GM23248 (cell line): ENCODE measurements around the gene CEP131. TPM values are rescaled to one million over a fixed set of nuclear protein-coding genes. Genes with fewer than 3 reads are reported as not detected.

ENCODE experiments used
- DNase-seq: peaks from one replicate; pipeline ENCODE4 v3.0.0-alpha.2; 2015
- H2AFZ ChIP-seq: fragments of 200-600 bp; sonication (generic); 2 replicates; pipeline ENCODE4 v1.6.1; 2016; ENCODE audit warnings: antibody characterized with exemption
- H3F3A ChIP-seq: fragments of 200-600 bp; sonication (generic); 2 replicates; pipeline ENCODE4 v1.6.1; 2016; ENCODE audit warnings: mild to moderate bottlenecking, antibody characterized with exemption, mixed run types; ENCODE audit not compliant: insufficient read depth
- H3K27ac ChIP-seq: fragments of 200-600 bp; sonication (generic); 2 replicates; pipeline ENCODE4 v1.5.1; 2016; ENCODE audit warnings: mild to moderate bottlenecking
- H3K27me3 ChIP-seq: fragments of 200-600 bp; sonication (generic); replicated peaks from 2 replicates; pipeline ENCODE4 v1.6.1; 2016; ENCODE audit warnings: mild to moderate bottlenecking; ENCODE audit not compliant: insufficient read depth
- H3K36me3 ChIP-seq: fragments of 200-600 bp; sonication (generic); 2 replicates; pipeline ENCODE4 v1.6.1; 2016; ENCODE audit warnings: low read depth, mild to moderate bottlenecking
- H3K4me1 ChIP-seq: fragments of 200-600 bp; sonication (generic); 2 replicates; pipeline ENCODE4 v1.6.1; 2016; ENCODE audit warnings: mild to moderate bottlenecking; ENCODE audit not compliant: insufficient read depth
- H3K4me2 ChIP-seq: fragments of 200-600 bp; sonication (generic); one replicate; pipeline ENCODE4 v1.6.1; 2016; ENCODE audit warnings: mild to moderate bottlenecking; ENCODE audit not compliant: unreplicated experiment
- H3K4me3 ChIP-seq: fragments of 200-600 bp; sonication (generic); 2 replicates; pipeline ENCODE4 v1.5.1; 2016; ENCODE audit warnings: mild to moderate bottlenecking
- H3K79me2 ChIP-seq: fragments of 200-600 bp; sonication (generic); 2 replicates; pipeline ENCODE4 v1.6.1; 2016; ENCODE audit warnings: mild to moderate bottlenecking; ENCODE audit not compliant: insufficient read depth
- H3K9ac ChIP-seq: fragments of 200-600 bp; sonication (generic); 2 replicates; pipeline ENCODE4 v1.6.1; 2016; ENCODE audit warnings: mild to moderate bottlenecking
- H3K9me2 ChIP-seq: fragments of 200-600 bp; sonication (generic); 2 replicates; pipeline ENCODE4 v1.6.1; 2016; ENCODE audit warnings: mixed run types, mild to moderate bottlenecking, moderate library complexity; ENCODE audit not compliant: insufficient read depth
- H3K9me3 ChIP-seq: fragments of 200-600 bp; sonication (generic); one replicate; pipeline ENCODE4 v1.6.1; 2017; ENCODE audit warnings: low read depth
- H4K20me1 ChIP-seq: fragments of 200-600 bp; sonication (generic); 2 replicates; pipeline ENCODE4 v1.6.0; 2016; ENCODE audit not compliant: insufficient read depth
- EZH2 ChIP-seq: fragments of 200-600 bp; sonication (generic); IDR thresholded peaks from 2 replicates; pipeline ENCODE4 v1.6.1; 2018; ENCODE audit warnings: antibody characterized with exemption, mild to moderate bottlenecking; ENCODE audit not compliant: insufficient read depth, poor library complexity, severe bottlenecking
- EZH2phosphoT487 ChIP-seq: fragments of 200-600 bp; sonication (generic); IDR thresholded peaks from 2 replicates; pipeline ENCODE4 v1.6.1; 2018; ENCODE audit warnings: antibody characterized with exemption, moderate library complexity, mild to moderate bottlenecking, low read depth; ENCODE audit not compliant: insufficient read depth
- whole genome bisulfite sequencing, 2 experiments: methylation state at CpG; one replicate each; pipeline ENCODE4 v1.1.6; 2015 to 2017; ENCODE audit warnings: low lambda C conversion rate in 2 of 2, low coverage in 1 of 2; ENCODE audit errors: missing lambda C conversion rate in 2 of 2; 5-methylcytosine and 5-hydroxymethylcytosine counted together
- in situ Hi-C: fragments of 300-500 bp; cut with MboI; formaldehyde crosslinking; loops from 2 replicates; pipeline ENCODE4 v1.15.0; 2020
- polyA plus RNA-seq: library from polyadenylated mRNA; unstranded; fragments of >200 nt; fragmentation: Nextera tagmentation; extraction: Ambion mirVana; gene quantifications from 2 replicates; pipeline ENCODE4 v1.2.1, GENCODE V29; 2016
- total RNA-seq: library from RNA; depleted of rRNA; stranded (reverse); fragments of >200 nt; shearing (Covaris generic); gene quantifications from 2 replicates; pipeline ENCODE4 v1.2.3, GENCODE V29; 2014

The CEP131 gene
- total and polyA plus RNA-seq, 2 experiments from 2014 or later: 5.6 to 8.0 TPM

GRCh38 chr17:81247339-81247990 lies 24.7 kb upstream of the CEP131 start:
- in situ Hi-C loops: no loop called here
- Histone ChIP-seq H3K4me3 (no peak overlapping the region), H3K4me2 (no peak overlapping the region), H3K4me1 (no peaks in the 10 kb centered on the region), H3K9me3 (no peaks in the 10 kb centered on the region), H3F3A (no peaks in the 10 kb centered on the region), H3K9ac (no peak overlapping the region), H4K20me1 (no peaks in the 10 kb centered on the region), H2AFZ (no peak overlapping the region), H3K79me2 (no peaks in the 10 kb centered on the region), H3K27ac (no peak overlapping the region), H3K36me3 (no peaks in the 10 kb centered on the region), H3K27me3 (no peaks in the 10 kb centered on the region), H3K9me2 (no peaks in the 10 kb centered on the region)
- 89 to 92% methylated on average over 13 to 15 of the region's 15 CpGs for WGBS, 2 experiments
- no peak for TF ChIP-seq EZH2phosphoT487
- TF ChIP-seq EZH2: no peak
- no peak for DNase-seq

GRCh38 chr17:81246679-81247338 lies 24.0 kb upstream of the CEP131 start:
- H3K4me3 ChIP-seq: no peak overlapping the region

GRCh38 chr17:81246343-81246670 lies 23.5 kb upstream of the CEP131 start:
- Histone ChIP-seq H3K79me2 (peaks cover 9% of the 10 kb centered on the region), H3F3A (no peaks in the 10 kb centered on the region), H3K27me3 (no peaks in the 10 kb centered on the region), H3K27ac (no peak overlapping the region), H3K4me1 (no peaks in the 10 kb centered on the region), H3K9me2 (no peaks in the 10 kb centered on the region), H3K9me3 (no peaks in the 10 kb centered on the region), H3K9ac (no peak overlapping the region), H2AFZ (no peak overlapping the region), H3K4me2 (no peak overlapping the region), H3K36me3 (peaks cover 1% of the 10 kb centered on the region; the same call in 1 of the 2 replicates), H4K20me1 (no peaks in the 10 kb centered on the region), H3K4me3 (no peak overlapping the region)
- in situ Hi-C loops: no loop called here
- DNase-seq: no peak
- WGBS, 2 experiments: 87 to 95% methylated on average over 10 of the region's 10 CpGs
- TF ChIP-seq EZH2: no peak
- TF ChIP-seq EZH2phosphoT487: no peak

More at GRCh38 chr17:81246679-81247338, 24.0 kb upstream of the CEP131 start:
- Histone ChIP-seq H3K4me2 (no peak overlapping the region), H3K36me3 (no peaks in the 10 kb centered on the region), H3K9me3 (no peaks in the 10 kb centered on the region), H2AFZ (no peak overlapping the region), H3K27me3 (no peaks in the 10 kb centered on the region), H4K20me1 (no peaks in the 10 kb centered on the region), H3K9ac (no peak overlapping the region), H3K9me2 (no peaks in the 10 kb centered on the region), H3K4me1 (no peaks in the 10 kb centered on the region), H3K27ac (no peak overlapping the region), H3F3A (no peaks in the 10 kb centered on the region), H3K79me2 (peaks cover 4% of the 10 kb centered on the region; the same call in 1 of the 2 replicates)
- in situ Hi-C loops: no loop called here
- 93 to 95% methylated on average over 19 to 26 of the region's 28 CpGs for WGBS, 2 experiments
- no peak for DNase-seq
- TF ChIP-seq EZH2: no peak
- TF ChIP-seq EZH2phosphoT487: no peak

- Histone ChIP-seq H3K36me3 (peaks cover 4% of the 10 kb centered on the region; the same call in 1 of the 2 replicates), H3K27ac (no peak overlapping the region), H3K27me3 (no peaks in the 10 kb centered on the region), H3K79me2 (peaks cover 15% of the 10 kb centered on the region), H3K4me3 (no peak overlapping the region), H2AFZ (no peak overlapping the region), H3K9me2 (no peaks in the 10 kb centered on the region), H3K4me1 (no peaks in the 10 kb centered on the region), H3K9me3 (no peaks in the 10 kb centered on the region), H3F3A (no peaks in the 10 kb centered on the region), H4K20me1 (no peaks in the 10 kb centered on the region), H3K4me2 (no peak overlapping the region), H3K9ac (no peak overlapping the region)
- no peak for DNase-seq
- in situ Hi-C loops: no loop called here
- TF ChIP-seq EZH2 (no peak), EZH2phosphoT487 (no peak)
- 85 to 88% methylated on average over 25 to 36 of the region's 37 CpGs for WGBS, 2 experiments
Measured at GRCh38 chr17:81245665-81246342, 23.0 kb upstream of the CEP131 start.
